ACHN (cell line): Measurements from ENCODE around the gene KRT1.
"Not testable (repeated sequence)": the region's sequence is repeated elsewhere in the genome, so short reads cannot be mapped to it uniquely, and the experiment has no call there.

ENCODE experiments used
- DNase-seq: peaks from one replicate; pipeline ENCODE4 v3.0.0-alpha.2; 2015
- in situ Hi-C: cut with HindIII; loops from 2 replicates; pipeline ENCODE4 v1.10.0; 2017; ENCODE audit warnings: low sequenced_read_pairs, low pct_ligation_motif_present, low pct_unique_long_range_greater_than_20kb

The KRT1 gene

DNA sequence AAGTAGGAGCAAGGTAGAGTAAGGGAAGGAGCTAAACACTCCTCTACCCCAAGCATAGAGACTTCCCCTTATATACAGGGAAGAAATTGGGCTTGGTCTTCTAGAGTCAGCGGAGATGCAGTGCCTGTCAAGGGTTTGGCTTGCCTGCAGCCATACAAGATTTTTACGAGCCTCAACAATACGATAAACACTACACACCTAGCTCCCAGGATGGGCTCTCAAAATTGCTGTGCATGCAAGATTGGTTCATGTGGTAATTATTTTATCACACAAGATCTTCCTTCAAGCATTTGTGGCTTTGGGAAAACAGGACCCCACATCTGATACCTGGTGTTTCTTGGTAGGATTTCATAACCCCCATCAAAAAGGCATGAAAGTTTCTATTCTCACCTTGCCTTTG lies at the start of gene KRT1:
KRT1 (minus strand) TSS at position 45 of the 400 bp plus-strand sequence. CDS start 59 bp downstream, outside the sequence.
- DNase-seq, result no peak
- in situ Hi-C loops, result no loop called here

DNA sequence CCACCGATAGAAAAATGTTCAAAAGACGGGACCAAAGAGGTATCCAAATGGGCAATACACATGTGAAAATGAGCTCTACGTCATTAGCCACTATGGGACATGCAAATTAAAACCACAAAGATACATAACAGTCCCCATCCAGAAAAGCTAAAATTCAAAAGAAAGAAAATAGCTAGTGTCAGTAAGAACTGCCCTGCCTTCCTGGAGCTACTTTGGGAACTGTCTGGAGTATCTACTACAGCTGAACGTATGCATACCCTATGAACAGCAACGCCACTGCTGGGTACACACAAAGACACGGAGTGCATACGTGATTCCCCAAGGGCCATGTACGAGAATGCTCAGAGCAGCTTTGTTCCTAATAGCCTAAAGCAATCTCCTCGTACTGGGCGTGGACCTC lies 48.9 kb upstream of the KRT1 start:
- DNase-seq, result no peak
- in situ Hi-C loops, result no loop called here

DNA sequence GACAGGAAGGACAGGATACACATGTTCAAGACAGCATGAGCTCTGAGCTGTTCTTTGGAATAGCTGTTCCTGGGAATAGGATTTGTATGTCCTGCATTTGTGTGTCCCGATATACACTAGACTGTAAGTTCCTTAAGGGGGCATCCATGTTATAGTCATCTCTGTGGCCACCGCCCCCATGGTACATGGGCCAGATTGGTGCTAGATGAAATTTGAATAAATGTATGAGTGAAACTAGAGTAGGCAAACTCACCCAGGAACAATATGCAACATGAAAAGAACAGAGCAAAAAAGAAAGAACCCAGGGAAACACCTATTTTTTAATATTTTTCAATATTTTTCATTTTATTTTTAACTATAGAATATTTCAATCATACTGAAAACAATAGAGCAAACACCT lies 48.2 kb upstream of the KRT1 start:
- no peak for DNase-seq
- in situ Hi-C loops, result no loop called here

DNA sequence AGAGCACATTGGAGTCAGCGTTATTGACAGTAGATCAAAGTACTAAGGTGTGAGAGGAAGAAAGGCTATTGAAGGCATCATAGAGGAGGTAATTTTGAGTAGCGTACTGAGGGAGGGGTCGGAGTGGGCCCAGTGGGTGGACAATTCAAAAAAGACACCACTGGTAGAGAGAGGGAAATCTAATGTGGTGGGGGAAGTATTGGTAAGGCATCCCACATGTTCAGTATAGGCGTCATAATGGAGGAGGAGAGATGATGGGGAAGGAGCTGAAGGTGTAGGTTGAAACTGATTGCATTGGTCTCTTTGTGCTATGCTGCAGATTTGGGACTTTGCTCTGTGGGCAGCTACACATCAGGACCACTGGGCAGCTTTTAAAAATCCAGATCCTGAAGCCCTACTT lies 46.8 kb upstream of the KRT1 start:
- no peak for DNase-seq

DNA sequence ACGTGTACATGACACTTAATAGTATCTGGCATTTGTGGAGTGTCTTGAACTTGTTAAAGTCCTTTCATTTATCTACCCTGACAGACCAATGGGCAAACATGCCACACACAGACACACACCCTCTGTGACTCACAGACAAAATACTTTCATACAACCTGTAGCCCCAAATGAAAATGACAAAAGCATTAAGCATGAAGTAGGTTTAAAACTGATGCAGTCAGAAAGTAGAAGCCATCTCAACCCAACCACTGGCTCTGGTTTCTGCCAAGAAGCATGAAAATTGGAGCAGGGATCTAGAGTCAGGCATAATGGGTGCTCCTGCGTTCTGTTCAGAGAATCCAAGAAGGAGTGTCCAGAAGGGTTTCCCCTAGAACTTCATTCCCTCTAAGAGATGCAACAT lies 46.2 kb upstream of the KRT1 start:
- in situ Hi-C loops, result no loop called here
- DNase-seq, result no peak

More for the DNA sequence above, 46.8 kb upstream of the KRT1 start:
- in situ Hi-C loops, result no loop called here

DNA sequence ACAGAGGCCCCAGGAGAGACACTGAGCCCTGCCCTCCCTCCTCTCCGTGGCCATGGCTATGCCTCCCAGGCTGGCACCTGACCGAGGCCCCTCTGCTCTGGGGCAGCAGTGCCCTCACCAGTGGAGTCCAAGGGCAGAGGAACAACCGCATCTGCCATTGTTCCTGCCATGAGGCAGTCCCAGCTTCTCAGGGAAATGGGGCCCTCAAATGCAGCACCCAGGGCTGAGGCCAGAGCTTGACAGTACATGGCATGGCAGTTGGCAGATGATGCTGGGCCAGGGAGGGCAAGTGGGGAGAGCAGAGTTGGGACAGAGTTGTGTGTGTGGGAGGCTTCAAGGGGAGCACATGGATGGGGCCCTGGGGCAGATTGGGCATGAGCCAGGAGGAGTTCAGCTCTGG lies 44.2 kb upstream of the KRT1 start:
- in situ Hi-C loops, result no loop called here
- no peak for DNase-seq

DNA sequence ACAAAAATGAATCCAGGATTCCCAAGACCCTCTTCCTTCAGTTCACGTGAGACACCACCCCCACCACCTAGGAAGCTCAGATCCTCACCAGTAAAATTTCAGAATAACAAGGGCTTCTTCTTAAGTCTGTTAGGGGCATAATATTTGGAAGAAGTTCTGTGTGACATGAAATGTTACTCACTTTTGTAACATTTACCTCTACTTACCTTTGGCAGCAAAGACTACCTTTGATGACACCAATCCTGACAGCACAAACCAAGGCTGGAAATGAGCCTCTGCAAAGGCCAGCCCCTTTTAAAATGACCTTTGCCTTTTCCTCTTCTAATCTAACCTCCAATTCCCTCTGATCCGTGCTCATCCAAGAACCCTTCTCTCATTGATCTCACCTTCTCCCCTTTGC lies 42.5 kb upstream of the KRT1 start:
- no peak for DNase-seq
- in situ Hi-C loops, result no loop called here

DNA sequence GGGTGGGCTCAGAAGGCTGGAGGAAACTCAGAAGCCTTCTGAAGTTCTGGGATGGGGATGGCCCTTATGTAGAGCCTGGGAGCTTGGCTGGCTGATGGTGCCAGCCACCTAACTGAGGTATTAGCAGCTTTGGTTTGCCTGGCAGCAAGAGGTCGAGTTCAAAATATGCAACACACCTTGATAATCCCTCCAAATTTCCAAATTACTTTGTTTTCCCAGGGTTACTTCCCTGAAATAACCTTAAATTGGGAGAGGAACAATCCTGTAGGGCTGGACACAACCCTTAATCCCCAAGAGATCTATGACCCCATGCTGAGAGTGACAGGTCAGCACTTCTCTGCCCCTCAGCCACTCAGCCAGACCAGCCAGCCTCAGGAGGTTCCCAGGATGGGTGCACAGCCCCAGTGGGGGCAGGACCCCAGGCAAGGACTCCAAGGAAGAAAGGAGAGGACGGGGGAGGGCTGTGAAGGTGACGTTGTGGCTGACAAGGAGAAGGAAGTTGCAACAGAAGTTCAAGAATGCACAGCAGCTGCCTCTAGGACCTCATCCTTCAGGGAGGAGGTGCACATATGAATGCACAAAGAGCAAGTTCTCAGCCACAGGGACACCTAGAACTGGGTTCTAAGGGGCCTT lies 41.7 kb upstream of the KRT1 start:
- in situ Hi-C loops, result no loop called here
- DNase-seq, result no peak

DNA sequence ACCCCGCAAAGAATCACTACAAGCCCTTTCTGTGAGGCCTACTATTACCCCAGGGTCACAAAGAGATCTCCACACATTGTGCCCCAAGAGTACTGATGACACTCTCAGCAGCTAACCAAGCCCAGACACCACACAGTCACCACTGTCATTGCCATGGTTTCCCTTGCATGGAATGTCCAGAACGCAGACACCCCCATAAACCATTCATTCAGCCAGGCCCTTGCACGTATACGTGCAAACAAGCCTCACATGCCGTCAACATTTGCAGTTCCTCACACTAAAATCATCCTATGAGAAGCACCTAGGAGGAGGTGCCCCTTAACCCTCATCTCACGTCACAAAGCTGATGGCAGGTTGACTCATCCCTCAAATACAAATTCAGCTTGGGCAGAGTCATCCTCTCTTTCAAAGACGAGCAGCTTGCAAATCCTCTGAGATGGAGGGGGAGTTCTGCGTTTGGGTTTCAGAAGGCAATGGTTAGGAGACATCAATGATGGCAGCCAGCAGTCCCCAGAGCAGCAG lies 40.2 kb upstream of the KRT1 start:
- no peak for DNase-seq
- in situ Hi-C loops, result no loop called here

DNA sequence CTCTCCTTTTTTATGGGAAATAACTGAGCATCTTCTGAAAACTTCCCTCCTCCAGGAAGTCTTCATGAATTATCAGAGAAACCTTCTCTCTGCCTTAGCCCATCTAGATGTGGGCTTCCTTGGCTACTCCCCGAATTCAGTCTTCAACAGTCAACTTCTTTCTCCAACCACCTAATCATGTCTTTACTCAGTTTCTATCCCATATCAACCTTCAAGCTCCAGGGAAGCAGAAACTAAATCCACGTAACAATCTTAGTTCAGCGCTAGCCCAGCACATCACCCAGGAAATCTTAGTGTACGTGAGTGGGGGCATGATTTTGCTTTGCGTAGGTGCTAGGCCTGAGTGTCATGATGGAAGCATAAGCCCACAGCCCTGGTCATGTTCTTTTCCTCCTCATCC lies 35.9 kb upstream of the KRT1 start:
- in situ Hi-C loops, result no loop called here
- DNase-seq, result no peak

DNA sequence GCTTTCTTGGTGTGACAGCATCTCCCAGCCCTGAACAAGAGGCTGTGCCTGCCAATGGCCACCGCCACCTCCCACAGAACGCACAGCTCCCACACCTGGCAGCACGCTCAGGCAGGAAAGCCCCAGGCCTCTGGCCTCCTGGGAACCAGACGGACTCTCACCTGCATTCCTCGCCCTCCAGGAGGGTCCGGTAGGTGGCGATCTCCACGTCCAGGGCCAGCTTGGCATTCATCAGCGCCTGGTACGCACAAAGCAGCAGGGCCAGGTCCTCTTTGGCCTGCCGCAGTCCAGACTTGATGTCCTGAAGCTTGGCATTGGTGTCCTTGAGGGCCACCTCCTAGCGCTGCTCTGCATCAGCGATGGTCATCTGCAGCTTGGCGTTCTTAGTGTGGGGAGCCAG lies 35.2 kb upstream of the KRT1 start:
- in situ Hi-C loops, result no loop called here
- DNase-seq, result no peak

DNA sequence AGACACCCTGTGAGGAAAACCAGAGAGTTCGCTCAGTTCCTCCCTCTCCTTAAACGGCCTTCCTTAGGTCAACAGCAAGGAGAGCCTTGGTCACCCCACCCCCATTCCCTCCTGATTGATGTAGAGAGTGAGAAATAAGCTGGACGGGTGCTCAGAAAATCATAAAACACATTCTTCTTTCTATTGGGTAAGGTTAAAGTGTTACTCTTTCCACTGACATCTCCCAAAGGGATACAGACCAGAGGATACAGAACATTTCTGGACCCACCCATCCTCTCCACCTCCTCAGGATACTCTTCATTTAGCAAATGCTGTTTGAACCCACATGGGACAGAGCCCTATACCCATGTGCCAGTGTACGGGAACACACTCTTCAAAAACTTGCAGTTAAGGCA lies 34.7 kb upstream of the KRT1 start:
- DNase-seq, result no peak
- in situ Hi-C loops, result no loop called here

DNA sequence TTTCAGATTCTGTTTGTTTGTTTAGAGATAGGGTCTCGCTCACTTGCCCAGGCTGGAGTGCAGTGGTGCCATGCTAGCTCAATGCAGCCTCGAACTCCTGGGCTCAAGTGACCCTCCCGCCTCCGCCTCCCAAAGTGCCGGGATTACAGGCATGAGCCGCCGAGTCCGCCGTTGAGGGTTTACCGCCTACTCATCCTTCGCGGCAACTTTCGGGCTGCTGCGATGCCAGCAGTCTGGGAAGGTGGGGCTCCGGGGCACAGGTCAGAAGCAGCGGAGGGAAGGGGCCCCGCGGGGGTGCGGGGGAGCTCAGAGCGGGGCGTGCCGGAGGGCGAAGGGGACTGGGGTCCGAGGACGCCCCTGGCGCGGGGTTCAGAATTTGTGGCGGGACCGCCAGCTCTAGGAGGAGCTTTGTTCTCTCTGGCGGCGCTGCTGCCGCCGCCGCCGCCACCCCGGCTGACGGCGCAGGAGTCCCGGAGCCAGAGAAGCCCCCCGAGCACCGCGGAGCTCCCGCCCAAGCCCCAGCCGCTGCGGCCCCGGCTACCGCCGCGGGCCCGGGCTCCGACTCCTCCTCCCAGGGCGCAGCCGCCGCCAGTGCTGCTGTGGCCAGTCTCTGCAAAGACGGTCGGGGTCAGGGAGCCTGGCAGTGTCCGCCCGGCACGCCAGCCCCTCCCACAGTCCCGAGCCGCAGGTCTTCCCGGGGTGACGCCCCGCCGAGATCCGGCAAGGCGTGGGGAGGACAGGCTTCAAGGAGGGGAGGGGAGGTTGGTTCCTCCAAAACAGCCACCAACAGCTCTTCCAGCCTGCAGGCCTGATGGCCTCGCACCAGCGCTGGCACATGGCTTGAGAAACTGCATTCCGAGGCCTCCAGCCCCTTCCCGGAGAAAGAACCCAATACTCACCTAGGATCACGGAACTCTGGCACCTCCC lies 34.0 kb upstream of the KRT1 start:
- in situ Hi-C loops, result no loop called here
- no peak for DNase-seq

DNA sequence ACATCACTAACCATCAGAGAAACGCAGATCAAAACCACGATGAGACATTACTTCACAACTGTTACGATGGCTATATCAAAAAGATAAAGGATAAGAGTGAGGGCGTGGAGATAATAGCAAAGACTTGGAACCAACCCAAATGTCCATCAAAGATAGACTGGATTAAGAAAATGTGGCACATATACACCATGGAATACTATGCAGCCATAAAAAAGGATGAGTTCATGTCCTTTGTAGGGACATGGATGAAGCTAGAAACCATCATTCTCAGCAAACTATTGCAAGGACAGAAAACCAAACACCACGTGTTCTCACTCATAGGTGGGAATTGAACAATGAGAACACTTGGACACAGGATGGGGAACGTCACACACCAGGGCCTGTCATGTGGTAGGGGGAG lies 31.9 kb upstream of the KRT1 start:
- DNase-seq, in situ Hi-C loops: not testable (repeated sequence)

DNA sequence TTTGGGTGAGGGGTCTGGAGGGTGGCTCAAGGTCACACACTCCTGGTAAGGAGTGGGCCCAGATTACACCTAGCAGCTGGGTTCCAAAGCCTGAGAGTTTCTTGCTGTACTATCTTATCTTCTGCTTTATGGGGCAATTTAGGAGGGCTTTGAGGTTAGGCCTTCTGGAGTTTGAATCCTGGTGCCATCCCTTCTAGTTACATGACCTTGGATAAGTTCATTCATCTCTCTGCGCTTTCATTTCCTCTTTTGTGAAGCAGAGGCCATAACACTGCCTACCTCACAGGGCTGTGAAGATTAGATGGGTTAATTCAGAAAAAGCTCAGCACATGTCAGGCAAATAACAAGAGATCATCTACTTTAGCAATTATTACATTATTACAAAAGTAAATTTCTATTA lies 30.5 kb upstream of the KRT1 start:
- in situ Hi-C loops, result no loop called here
- DNase-seq, result no peak

DNA sequence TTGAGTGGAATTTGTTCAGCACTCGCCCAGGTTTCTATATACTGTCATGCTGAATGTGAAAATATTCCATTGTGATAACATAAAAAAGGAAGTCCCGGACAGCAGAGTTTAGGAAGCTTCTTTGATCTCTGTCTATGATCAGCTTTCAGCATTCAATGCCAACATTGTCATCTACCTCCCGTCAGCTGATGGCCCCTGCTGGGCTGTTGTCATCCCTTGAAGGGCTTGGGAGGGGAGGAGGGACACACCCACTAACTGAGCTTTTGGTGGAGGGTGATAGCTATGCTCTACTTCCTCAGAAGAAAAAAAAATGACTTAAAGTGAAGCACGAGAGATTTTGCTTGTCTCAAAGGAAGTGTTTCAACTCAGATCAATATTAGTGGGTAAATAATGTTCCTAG lies 27.8 kb upstream of the KRT1 start:
- no peak for DNase-seq
- in situ Hi-C loops, result no loop called here

DNA sequence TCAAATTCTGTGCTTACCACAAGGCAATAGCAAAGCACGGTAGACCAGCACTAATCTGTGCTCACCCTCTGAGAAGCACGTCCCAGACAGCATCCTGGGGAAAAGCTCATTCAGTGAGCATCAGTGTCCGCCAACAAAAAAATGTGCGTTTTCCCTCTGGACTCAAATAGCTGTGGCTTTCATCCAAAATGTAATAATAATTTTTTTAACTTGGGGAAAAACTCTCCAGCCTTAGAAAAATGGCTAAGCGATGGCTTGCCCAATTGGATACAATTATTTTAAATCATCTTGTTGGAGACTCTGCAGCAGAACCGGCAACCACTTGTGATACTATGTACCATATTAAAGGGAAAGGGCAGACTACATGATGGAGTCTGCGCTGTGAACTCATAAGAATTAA lies 24.3 kb upstream of the KRT1 start:
- in situ Hi-C loops, result no loop called here
- no peak for DNase-seq

DNA sequence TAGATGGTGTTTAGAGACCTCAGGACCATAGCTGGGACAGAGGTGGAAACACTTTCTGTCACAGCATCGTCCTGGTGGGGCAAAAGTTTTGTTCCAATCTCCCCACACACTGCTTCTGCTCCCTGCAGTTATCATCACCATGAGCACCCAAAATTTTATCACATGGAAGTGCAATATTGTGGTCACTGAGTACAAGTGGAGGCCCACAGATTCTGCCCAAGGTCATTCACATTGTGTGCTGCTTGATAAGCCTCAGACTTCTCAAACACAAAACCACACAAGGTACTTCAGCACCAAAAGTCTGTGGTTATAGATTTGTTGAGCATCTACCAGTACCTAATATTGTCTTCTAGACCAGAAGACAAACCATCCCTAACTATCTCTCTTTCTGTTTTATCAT lies 23.7 kb upstream of the KRT1 start:
- in situ Hi-C loops, result no loop called here

DNA sequence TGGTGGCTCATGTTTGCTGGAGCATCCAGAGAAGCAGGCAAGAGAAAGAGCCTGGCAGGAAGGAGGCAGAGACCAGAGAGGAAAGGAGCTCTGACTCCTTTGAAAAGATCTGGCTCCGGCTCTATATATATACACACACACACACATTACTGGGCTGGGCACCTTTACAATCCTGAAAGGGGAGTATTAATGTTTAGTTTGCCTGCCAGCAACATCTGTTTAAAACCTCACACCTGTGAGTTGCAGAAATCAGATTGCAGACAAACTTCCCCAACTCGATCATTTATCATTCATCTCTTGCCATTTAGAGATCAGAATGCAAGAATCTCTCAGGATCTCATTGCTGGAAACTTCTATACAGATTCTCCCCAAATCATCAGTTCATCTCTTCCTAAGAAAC lies 23.2 kb upstream of the KRT1 start, which contains the start of gene KRT77:
KRT77 (minus strand) TSS at position 101 of the 400 bp plus-strand sequence; CDS start at position 11, 90 bp downstream.
- in situ Hi-C loops, result no loop called here
- no peak for DNase-seq

More for the DNA sequence above, 23.7 kb upstream of the KRT1 start:
- no peak for DNase-seq

DNA sequence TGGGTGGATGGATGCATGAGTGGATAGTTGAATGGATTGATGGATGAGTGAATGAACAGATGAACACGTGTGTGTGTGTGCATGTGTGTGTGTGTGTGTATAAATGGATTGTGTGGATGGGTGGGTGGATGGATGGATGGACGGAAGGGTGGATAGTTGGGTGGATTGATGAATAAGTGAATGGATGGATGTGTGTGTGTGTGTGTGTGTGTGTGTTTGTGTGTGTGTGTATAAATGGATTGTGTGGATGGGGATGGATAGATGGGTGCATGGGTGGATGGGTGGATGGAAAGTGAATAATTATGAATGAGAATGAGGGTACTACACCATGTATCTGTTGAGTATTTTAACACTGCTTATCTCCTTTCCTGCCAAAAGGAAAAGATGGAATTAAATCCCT lies 22.1 kb upstream of the KRT1 start:
- in situ Hi-C loops, result no loop called here
- no peak for DNase-seq
